Tibial nerve (tissue), 3 donors: ENCODE results near the gene NRCAM.

Source experiments
- CTCF ChIP-seq, 5 experiments: fragments of 200-600 bp in 3 of 5; fragments of 450-650 bp in 2 of 5; sonication (generic) in 3 of 5; IDR thresholded peaks; one replicate each; pipeline ENCODE4 v1.5.1; 2016 to 2019; ENCODE audit warnings: antibody characterized with exemption in 5 of 5, mild to moderate bottlenecking in 3 of 5, moderate library complexity in 2 of 5
- POLR2A ChIP-seq, 2 donors: fragments of 450-650 bp; IDR thresholded peaks; one replicate each; pipeline ENCODE4 v1.6.1; 2017; ENCODE audit warnings: antibody characterized with exemption in 2 of 2, mild to moderate bottlenecking in 2 of 2, moderate library complexity in 2 of 2

- TF ChIP-seq CTCF (IDR thresholded peaks at IDR 0.05) (no peak), POLR2A (IDR thresholded peaks at IDR 0.05) (no peak)
Observed at GRCh38 chr7:108407676-108408075, 48.6 kb downstream of the NRCAM start.
